Ishikawa (cell line): Measurements from ENCODE around the gene C12orf76.
A peak's percentile ranks its signal among the peaks of the same experiment; 100 is the strongest.

Experiments used
- CEBPB ChIP-seq: IDR thresholded peaks from 2 replicates; pipeline ENCODE4 v1.6.1; 2012
- CREB1 ChIP-seq: IDR thresholded peaks from 2 replicates; pipeline ENCODE4 v1.6.1; 2012; ENCODE audit warnings: low read depth
- EGR1 ChIP-seq: IDR thresholded peaks from 2 replicates; pipeline ENCODE4 v1.6.1; 2012
- EP300 ChIP-seq: IDR thresholded peaks from 2 replicates; pipeline ENCODE4 v1.6.1; 2012; ENCODE audit warnings: borderline replicate concordance
- FOXM1 ChIP-seq: IDR thresholded peaks from 2 replicates; pipeline ENCODE4 v1.6.1; 2012; ENCODE audit warnings: low read depth, borderline replicate concordance
- MAX ChIP-seq: IDR thresholded peaks from 2 replicates; pipeline ENCODE4 v1.6.1; 2012
- NFIC ChIP-seq: IDR thresholded peaks from 2 replicates; pipeline ENCODE4 v1.6.1; 2012
- RAD21 ChIP-seq: IDR thresholded peaks from 2 replicates; pipeline ENCODE4 v1.6.1; 2012; ENCODE audit warnings: low read depth
- REST ChIP-seq: IDR thresholded peaks from 2 replicates; pipeline ENCODE4 v1.6.1; 2012; ENCODE audit warnings: low read depth, mild to moderate bottlenecking
- TAF1 ChIP-seq: IDR thresholded peaks from 2 replicates; pipeline ENCODE4 v1.6.1; 2012; ENCODE audit warnings: low read depth, mild to moderate bottlenecking
- TCF12 ChIP-seq: IDR thresholded peaks from 2 replicates; pipeline ENCODE4 v1.6.1; 2012; ENCODE audit warnings: low read depth
- TEAD4 ChIP-seq: IDR thresholded peaks from 2 replicates; pipeline ENCODE4 v1.6.1; 2012
- USF1 ChIP-seq: IDR thresholded peaks from 2 replicates; pipeline ENCODE4 v1.6.1; 2012
- YY1 ChIP-seq: IDR thresholded peaks from 2 replicates; pipeline ENCODE4 v1.6.1; 2012; ENCODE audit warnings: low read depth
- ZBTB7A ChIP-seq: IDR thresholded peaks from 2 replicates; pipeline ENCODE4 v1.6.1; 2012; ENCODE audit warnings: low read depth

Gene C12orf76

GRCh38 chr12:110020956-110021355 lies 27.4 kb downstream of the C12orf76 start:
- TF ChIP-seq EP300 (no peak), TEAD4 (no peak), USF1 (no peak), MAX (no peak), CEBPB (no peak), TCF12 (no peak), TAF1 (no peak), REST (no peak)

- TF ChIP-seq MAX (no peak), REST (no peak), ZBTB7A (no peak), TEAD4 (no peak), FOXM1 (no peak), USF1 (no peak), EP300 (no peak), RAD21 (no peak), CEBPB (no peak), CREB1 (no peak), EGR1 (no peak), TCF12 (no peak), YY1 (no peak), TAF1 (no peak), NFIC (no peak)
Measured at GRCh38 chr12:110015132-110015531, 33.2 kb downstream of the C12orf76 start.

GRCh38 chr12:110012659-110013058 lies 35.7 kb downstream of the C12orf76 start:
- TF ChIP-seq TAF1 = no peak

GRCh38 chr12:110012137-110012536 lies 36.2 kb downstream of the C12orf76 start:
- TF ChIP-seq CREB1 = no peak
- TF ChIP-seq USF1 = no peak
- peak; percentile 93 for TF ChIP-seq CEBPB
- TF ChIP-seq TEAD4 = no peak
- TF ChIP-seq NFIC = no peak
- TF ChIP-seq TCF12 = no peak

GRCh38 chr12:110010853-110011723 lies 37.2 kb downstream of the C12orf76 start:
- TF ChIP-seq TEAD4 (no peak), RAD21 (no peak), CEBPB (no peak)

- TF ChIP-seq USF1 (no peak), CEBPB (no peak), TCF12 (no peak), TAF1 (no peak), RAD21 (no peak), EGR1 (no peak), TEAD4 (no peak), MAX (no peak), ZBTB7A (no peak), YY1 (no peak), CREB1 (no peak), REST (no peak), NFIC (no peak), FOXM1 (no peak), EP300 (no peak)
Measured at GRCh38 chr12:110007881-110008280, 40.4 kb downstream of the C12orf76 start.
